Liver (tissue), 9 donors: ENCODE results near the gene CADPS. TPM values are rescaled to one million over a fixed set of nuclear protein-coding genes. Genes with fewer than 3 reads are reported as not detected.

Experiments
- DNase-seq: peaks from one replicate; pipeline ENCODE4 v3.0.0-alpha.2; 2017; ENCODE audit warnings: low spot score
- H3K27ac ChIP-seq, 2 donors: one replicate each; pipeline ENCODE4 v1.7.0; 2013; ENCODE audit warnings: inconsistent platforms in 2 of 2, low read length in 2 of 2, control low read depth in 1 of 2, low read depth in 1 of 2, mild to moderate bottlenecking in 1 of 2
- H3K27me3 ChIP-seq, 4 donors: one replicate each; pipeline versions ENCODE4 v1.6.1 to v1.7.0; 2013; ENCODE audit warnings: low read length in 3 of 4, inconsistent platforms in 1 of 4, mild to moderate bottlenecking in 1 of 4, moderate library complexity in 1 of 4; ENCODE audit not compliant: control insufficient read depth in 4 of 4, insufficient read depth in 4 of 4
- H3K36me3 ChIP-seq, 4 donors: one replicate each; pipeline versions ENCODE4 v1.6.1 to v1.7.0; 2013; ENCODE audit warnings: low read length in 3 of 4, mild to moderate bottlenecking in 3 of 4, low read depth in 1 of 4, moderate library complexity in 1 of 4; ENCODE audit not compliant: control insufficient read depth in 4 of 4, insufficient read depth in 3 of 4
- H3K4me1 ChIP-seq, 4 donors: one replicate each; pipeline versions ENCODE4 v1.6.1 to v1.7.0; 2013; ENCODE audit warnings: low read length in 3 of 4, mild to moderate bottlenecking in 3 of 4, moderate library complexity in 1 of 4; ENCODE audit not compliant: control insufficient read depth in 4 of 4, insufficient read depth in 4 of 4
- H3K4me3 ChIP-seq, 3 donors: one replicate each; pipeline versions ENCODE4 v1.6.1 to v1.7.0; 2013; ENCODE audit warnings: low read length in 3 of 3, control low read depth in 1 of 3, low read depth in 1 of 3, mild to moderate bottlenecking in 1 of 3
- H3K9ac ChIP-seq, 2 donors: one replicate each; pipeline ENCODE4 v1.7.0; 2013; ENCODE audit warnings: low read length in 2 of 2, mild to moderate bottlenecking in 2 of 2, moderate library complexity in 2 of 2, control low read depth in 1 of 2, low read depth in 1 of 2
- H3K9me3 ChIP-seq, 4 donors: one replicate each; pipeline versions ENCODE4 v1.6.1 to v1.7.0; 2013; ENCODE audit warnings: low read length in 3 of 4; ENCODE audit not compliant: control insufficient read depth in 4 of 4
- EGR1 ChIP-seq, 2 donors: IDR thresholded peaks; 2 replicates each; pipeline ENCODE4 v1.6.1; 2016 to 2018; ENCODE audit warnings: antibody characterized with exemption in 2 of 2, low read depth in 2 of 2
- FOXA1 ChIP-seq: IDR thresholded peaks from 2 replicates; pipeline ENCODE4 v1.6.1; 2016; ENCODE audit warnings: antibody characterized with exemption
- FOXA2 ChIP-seq: IDR thresholded peaks from 2 replicates; pipeline ENCODE4 v1.6.1; 2016; ENCODE audit warnings: antibody characterized with exemption
- GABPA ChIP-seq, 2 donors: IDR thresholded peaks in 1 of 2; conservative IDR thresholded peaks in 1 of 2; 2 replicates each; pipeline ENCODE4 v1.6.1; 2016; ENCODE audit warnings: antibody characterized with exemption in 2 of 2, mild to moderate bottlenecking in 1 of 2, moderate library complexity in 1 of 2
- HNF4A ChIP-seq, 2 donors: conservative IDR thresholded peaks; 2 replicates each; pipeline ENCODE4 v1.6.1; 2016; ENCODE audit warnings: antibody characterized with exemption in 2 of 2, mild to moderate bottlenecking in 2 of 2
- HNF4G ChIP-seq: IDR thresholded peaks from 2 replicates; pipeline ENCODE4 v1.6.1; 2016; ENCODE audit warnings: antibody characterized with exemption
- JUND ChIP-seq, 2 donors: IDR thresholded peaks; 2 replicates each; pipeline ENCODE4 v1.6.1; 2016; ENCODE audit warnings: antibody characterized with exemption in 2 of 2
- NR2F2 ChIP-seq: IDR thresholded peaks from 2 replicates; pipeline ENCODE4 v1.6.1; 2016; ENCODE audit warnings: antibody characterized with exemption
- RAD21 ChIP-seq, 2 donors: IDR thresholded peaks; 2 replicates each; pipeline ENCODE4 v1.6.1; 2016; ENCODE audit warnings: antibody characterized with exemption in 2 of 2, mild to moderate bottlenecking in 2 of 2
- TAF1 ChIP-seq: conservative IDR thresholded peaks from 2 replicates; pipeline ENCODE4 v1.6.1; 2016; ENCODE audit warnings: antibody characterized with exemption, mild to moderate bottlenecking
- WGBS: extraction: QIAGEN DNeasy Blood & Tissue Kit; methylation state at CpG from one replicate; pipeline ENCODE4 v1.1.7; 2013; 5-methylcytosine and 5-hydroxymethylcytosine counted together
- polyA plus RNA-seq, 2 donors: library from polyadenylated mRNA; stranded (reverse) in 1 of 2; unstranded in 1 of 2; fragments of 200-250 nt in 1 of 2; fragments of >200 nt in 1 of 2; fragmentation: Nextera tagmentation in 1 of 2; extraction: Ambion mirVana in 1 of 2; gene quantifications; one replicate each; pipeline versions ENCODE4 v1.2.1 to v1.2.3, GENCODE V29; 2013 to 2015
- total RNA-seq, 2 donors: library from RNA; depleted of rRNA; stranded (reverse); fragments of >200 nt; gene quantifications; one replicate each; pipeline ENCODE4 v1.2.3, GENCODE V29; 2014
- TF ChIP-seq, protein P1 (sequence below): IDR thresholded peaks from 2 replicates; pipeline ENCODE4 v1.6.1; 2016; ENCODE audit warnings: antibody characterized with exemption
- TF ChIP-seq, protein P2 (sequence below): fragments of 150-350 bp; IDR thresholded peaks from 2 replicates; pipeline ENCODE4 v1.5.1; 2017; ENCODE audit warnings: improper control_type of control experiment, low read depth, low read length; ENCODE audit not compliant: missing input control
- TF ChIP-seq, protein P3 (sequence below): IDR thresholded peaks from 2 replicates; pipeline ENCODE4 v1.6.1; 2016; ENCODE audit warnings: antibody characterized with exemption, mild to moderate bottlenecking
- donor health status: healthy.
- donor health status: healthy.
- donor health status: healthy.
- donor health status: healthy.
- donor health status: healthy.

Gene CADPS
- total and polyA plus RNA-seq, 4 donors = 0.05 to 0.37 (median 0.17) TPM; not detected in 1

DNA sequence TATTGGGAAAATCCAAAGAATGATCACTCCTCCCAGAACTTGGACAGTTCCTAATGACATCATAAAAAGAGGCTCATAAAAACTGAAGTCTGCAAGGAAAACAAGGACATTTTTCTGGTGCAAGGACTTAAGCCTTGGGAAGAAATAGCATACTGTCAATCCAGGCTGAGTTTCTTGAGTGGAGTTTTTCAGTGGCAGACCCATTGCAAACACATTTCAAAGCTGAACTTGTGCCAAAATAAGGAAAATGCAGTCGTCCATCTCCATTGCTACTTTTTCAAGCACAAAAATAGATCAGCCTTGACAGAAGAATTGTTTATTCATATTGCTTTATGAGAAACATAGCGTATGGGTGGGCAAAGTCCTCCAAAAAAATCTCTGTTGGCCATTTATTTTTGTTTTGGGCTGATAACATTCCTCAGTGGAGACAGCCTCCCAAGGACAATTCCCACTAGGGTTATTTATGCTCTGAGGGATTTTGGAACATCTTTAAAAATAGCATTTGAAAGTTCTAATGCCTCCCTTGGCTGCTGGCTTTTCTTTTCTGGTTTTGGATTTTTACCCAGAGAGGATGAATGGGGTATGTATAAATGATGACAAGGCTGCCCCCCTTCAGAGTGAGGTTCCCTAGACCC, 220.0 kb downstream of the CADPS start:
- no peaks in the 10 kb centered on the region for H3K36me3 ChIP-seq
- no peaks in the 10 kb centered on the region for H3K4me1 ChIP-seq
- no peak overlapping the region for H3K4me3 ChIP-seq
- no peak overlapping the region for H3K27ac ChIP-seq
- WGBS = 51% methylated on average over 2 of the region's 2 CpGs
- TF ChIP-seq, protein P1, sequence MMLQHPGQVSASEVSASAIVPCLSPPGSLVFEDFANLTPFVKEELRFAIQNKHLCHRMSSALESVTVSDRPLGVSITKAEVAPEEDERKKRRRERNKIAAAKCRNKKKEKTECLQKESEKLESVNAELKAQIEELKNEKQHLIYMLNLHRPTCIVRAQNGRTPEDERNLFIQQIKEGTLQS = no peak
- TF ChIP-seq, protein P2, sequence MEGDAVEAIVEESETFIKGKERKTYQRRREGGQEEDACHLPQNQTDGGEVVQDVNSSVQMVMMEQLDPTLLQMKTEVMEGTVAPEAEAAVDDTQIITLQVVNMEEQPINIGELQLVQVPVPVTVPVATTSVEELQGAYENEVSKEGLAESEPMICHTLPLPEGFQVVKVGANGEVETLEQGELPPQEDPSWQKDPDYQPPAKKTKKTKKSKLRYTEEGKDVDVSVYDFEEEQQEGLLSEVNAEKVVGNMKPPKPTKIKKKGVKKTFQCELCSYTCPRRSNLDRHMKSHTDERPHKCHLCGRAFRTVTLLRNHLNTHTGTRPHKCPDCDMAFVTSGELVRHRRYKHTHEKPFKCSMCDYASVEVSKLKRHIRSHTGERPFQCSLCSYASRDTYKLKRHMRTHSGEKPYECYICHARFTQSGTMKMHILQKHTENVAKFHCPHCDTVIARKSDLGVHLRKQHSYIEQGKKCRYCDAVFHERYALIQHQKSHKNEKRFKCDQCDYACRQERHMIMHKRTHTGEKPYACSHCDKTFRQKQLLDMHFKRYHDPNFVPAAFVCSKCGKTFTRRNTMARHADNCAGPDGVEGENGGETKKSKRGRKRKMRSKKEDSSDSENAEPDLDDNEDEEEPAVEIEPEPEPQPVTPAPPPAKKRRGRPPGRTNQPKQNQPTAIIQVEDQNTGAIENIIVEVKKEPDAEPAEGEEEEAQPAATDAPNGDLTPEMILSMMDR = no peak
- TF ChIP-seq JUND (IDR thresholded peaks at IDR 0.05) (no peak), HNF4G (no peak), TAF1 (no peak), HNF4A (conservative IDR thresholded peaks at IDR 0.05) (no peak), EGR1 (IDR thresholded peaks at IDR 0.05; ENCODE audit: low read depth in 2 of 2) (no peak), GABPA (IDR thresholded peaks at IDR 0.05 in 1 of 2, conservative IDR thresholded peaks at IDR 0.05 in 1 of 2) (no peak), RAD21 (IDR thresholded peaks at IDR 0.05) (no peak), FOXA1 (no peak), FOXA2 (no peak)
- TF ChIP-seq, protein P3, sequence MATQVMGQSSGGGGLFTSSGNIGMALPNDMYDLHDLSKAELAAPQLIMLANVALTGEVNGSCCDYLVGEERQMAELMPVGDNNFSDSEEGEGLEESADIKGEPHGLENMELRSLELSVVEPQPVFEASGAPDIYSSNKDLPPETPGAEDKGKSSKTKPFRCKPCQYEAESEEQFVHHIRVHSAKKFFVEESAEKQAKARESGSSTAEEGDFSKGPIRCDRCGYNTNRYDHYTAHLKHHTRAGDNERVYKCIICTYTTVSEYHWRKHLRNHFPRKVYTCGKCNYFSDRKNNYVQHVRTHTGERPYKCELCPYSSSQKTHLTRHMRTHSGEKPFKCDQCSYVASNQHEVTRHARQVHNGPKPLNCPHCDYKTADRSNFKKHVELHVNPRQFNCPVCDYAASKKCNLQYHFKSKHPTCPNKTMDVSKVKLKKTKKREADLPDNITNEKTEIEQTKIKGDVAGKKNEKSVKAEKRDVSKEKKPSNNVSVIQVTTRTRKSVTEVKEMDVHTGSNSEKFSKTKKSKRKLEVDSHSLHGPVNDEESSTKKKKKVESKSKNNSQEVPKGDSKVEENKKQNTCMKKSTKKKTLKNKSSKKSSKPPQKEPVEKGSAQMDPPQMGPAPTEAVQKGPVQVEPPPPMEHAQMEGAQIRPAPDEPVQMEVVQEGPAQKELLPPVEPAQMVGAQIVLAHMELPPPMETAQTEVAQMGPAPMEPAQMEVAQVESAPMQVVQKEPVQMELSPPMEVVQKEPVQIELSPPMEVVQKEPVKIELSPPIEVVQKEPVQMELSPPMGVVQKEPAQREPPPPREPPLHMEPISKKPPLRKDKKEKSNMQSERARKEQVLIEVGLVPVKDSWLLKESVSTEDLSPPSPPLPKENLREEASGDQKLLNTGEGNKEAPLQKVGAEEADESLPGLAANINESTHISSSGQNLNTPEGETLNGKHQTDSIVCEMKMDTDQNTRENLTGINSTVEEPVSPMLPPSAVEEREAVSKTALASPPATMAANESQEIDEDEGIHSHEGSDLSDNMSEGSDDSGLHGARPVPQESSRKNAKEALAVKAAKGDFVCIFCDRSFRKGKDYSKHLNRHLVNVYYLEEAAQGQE = no peak
- no peak for DNase-seq
- H3K9ac ChIP-seq = no peak overlapping the region
- no peaks in the 10 kb centered on the region for H3K27me3 ChIP-seq
- H3K9me3 ChIP-seq = no peaks in the 10 kb centered on the region

DNA sequence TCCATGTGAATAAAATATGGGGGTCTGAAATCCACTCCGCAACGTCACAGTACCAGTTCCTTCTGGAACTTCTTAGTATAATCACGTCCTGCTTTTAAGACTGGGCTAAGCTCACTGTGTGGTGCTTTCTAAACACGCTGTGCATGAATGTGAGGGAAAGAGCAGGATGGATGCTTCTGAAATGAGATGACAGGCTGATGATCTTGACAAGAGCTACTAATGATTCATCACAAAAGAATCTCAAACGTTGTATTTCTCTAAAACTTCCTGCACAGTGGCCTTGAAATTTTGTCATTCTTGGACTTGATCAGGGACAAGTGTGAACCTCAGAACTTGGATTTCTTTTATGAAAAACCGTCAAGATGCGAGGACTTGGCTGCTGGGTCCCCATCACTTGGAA, 221.4 kb downstream of the CADPS start:
- no peaks in the 10 kb centered on the region for H3K4me1 ChIP-seq
- H3K9ac ChIP-seq = no peak overlapping the region
- no peak overlapping the region for H3K27ac ChIP-seq
- no peak for DNase-seq
- no peak overlapping the region for H3K4me3 ChIP-seq
- H3K36me3 ChIP-seq = no peaks in the 10 kb centered on the region
- TF ChIP-seq NR2F2 (no peak), GABPA (IDR thresholded peaks at IDR 0.05 in 1 of 2, conservative IDR thresholded peaks at IDR 0.05 in 1 of 2) (no peak)
- TF ChIP-seq, protein P3 = no peak
- no peaks in the 10 kb centered on the region for H3K9me3 ChIP-seq
- WGBS = 70% methylated on average over 7 of the region's 7 CpGs
- no peaks in the 10 kb centered on the region for H3K27me3 ChIP-seq
